Lower leg skin (tissue), 3 donors: Measurements from ENCODE around the gene SMCR8.

Experiments used
- POLR2A ChIP-seq, 2 donors: fragments of 450-650 bp; IDR thresholded peaks; one replicate each; pipeline ENCODE4 v1.6.1; 2016 to 2017; ENCODE audit warnings: antibody characterized with exemption in 2 of 2, mild to moderate bottlenecking in 1 of 2, moderate library complexity in 1 of 2
- TF ChIP-seq, protein P1 (sequence below), 3 donors: fragments of 450-650 bp; IDR thresholded peaks; one replicate each; pipeline ENCODE4 v1.5.1; 2016; ENCODE audit warnings: antibody characterized with exemption in 3 of 3, mild to moderate bottlenecking in 3 of 3, moderate library complexity in 2 of 3

DNA sequence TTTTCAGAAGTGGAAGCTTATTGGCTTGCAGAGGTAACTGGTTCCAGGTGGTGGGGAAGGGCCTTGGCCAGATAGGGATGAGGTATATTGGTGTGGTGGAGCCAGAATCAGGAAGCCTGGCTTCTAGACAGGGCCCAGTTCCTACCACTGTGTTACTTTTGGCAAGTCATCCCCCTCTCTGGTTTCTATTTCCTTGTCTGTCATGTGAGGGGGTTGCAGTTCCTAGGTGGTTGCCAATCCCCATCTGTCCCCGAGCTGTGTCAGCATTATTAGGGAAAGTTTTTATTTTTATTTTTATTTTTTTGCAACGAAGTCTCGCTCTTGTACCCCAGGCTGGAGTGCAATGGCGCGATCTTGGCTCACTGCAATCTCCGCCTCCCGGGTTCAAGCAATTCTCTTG, 3.0 kb downstream of the SMCR8 start:
- TF ChIP-seq, protein P1, sequence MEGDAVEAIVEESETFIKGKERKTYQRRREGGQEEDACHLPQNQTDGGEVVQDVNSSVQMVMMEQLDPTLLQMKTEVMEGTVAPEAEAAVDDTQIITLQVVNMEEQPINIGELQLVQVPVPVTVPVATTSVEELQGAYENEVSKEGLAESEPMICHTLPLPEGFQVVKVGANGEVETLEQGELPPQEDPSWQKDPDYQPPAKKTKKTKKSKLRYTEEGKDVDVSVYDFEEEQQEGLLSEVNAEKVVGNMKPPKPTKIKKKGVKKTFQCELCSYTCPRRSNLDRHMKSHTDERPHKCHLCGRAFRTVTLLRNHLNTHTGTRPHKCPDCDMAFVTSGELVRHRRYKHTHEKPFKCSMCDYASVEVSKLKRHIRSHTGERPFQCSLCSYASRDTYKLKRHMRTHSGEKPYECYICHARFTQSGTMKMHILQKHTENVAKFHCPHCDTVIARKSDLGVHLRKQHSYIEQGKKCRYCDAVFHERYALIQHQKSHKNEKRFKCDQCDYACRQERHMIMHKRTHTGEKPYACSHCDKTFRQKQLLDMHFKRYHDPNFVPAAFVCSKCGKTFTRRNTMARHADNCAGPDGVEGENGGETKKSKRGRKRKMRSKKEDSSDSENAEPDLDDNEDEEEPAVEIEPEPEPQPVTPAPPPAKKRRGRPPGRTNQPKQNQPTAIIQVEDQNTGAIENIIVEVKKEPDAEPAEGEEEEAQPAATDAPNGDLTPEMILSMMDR (IDR thresholded peaks at IDR 0.05): no peak
- no peak for TF ChIP-seq POLR2A (IDR thresholded peaks at IDR 0.05)
